Stimulated activated naive CD8-positive, alpha-beta T cell treated with anti-CD3 and anti-CD28 coated beads, Interleukin-15, Interleukin-2, amounts not matched to agents 100 U/mL and 50 U/mL, for 24 hours (primary cell): ENCODE data around the gene RNF144B.
"Not testable (repeated sequence)": the region's sequence is repeated elsewhere in the genome, so short reads cannot be mapped to it uniquely, and the experiment has no call there.

Source experiments
- ATAC-seq: fragments of 150-1000 bp; cut with Tn5 transposase; one replicate; pipeline ENCODE4 v1.10.0; 2021
- DNase-seq: peaks from one replicate; pipeline ENCODE4 v3.0.0; 2021

RNF144B gene

GRCh38 chr6:18387061-18387721 lies at the start of gene RNF144B:
TSS of gene RNF144B (plus strand) at chr6:18387350. CDS start at chr6:18399535, 12,185 bp downstream.
- DNase-seq, result peak; percentile 76
- ATAC-seq, result peak; percentile 95

- DNase-seq (no peak), ATAC-seq (no peak)
These were observed 47.6 kb upstream of the RNF144B start for GRCh38 chr6:18339599-18339998.

GRCh38 chr6:18340781-18341551 lies 46.2 kb upstream of the RNF144B start:
- ATAC-seq (no peak), DNase-seq (no peak)

- DNase-seq, result no peak
- ATAC-seq, result no peak
These were observed 44.9 kb upstream of the RNF144B start for GRCh38 chr6:18342223-18342622.

GRCh38 chr6:18343741-18344140 lies 43.4 kb upstream of the RNF144B start:
- DNase-seq (no peak), ATAC-seq (peak; percentile 65)

- ATAC-seq (no peak), DNase-seq (no peak)
These were observed 40.1 kb upstream of the RNF144B start for GRCh38 chr6:18347021-18347577.

- ATAC-seq, result no peak
- no peak for DNase-seq
These were observed 39.3 kb upstream of the RNF144B start for GRCh38 chr6:18347866-18348265.

- ATAC-seq, result no peak
These were observed 37.8 kb upstream of the RNF144B start for GRCh38 chr6:18349386-18349785.

GRCh38 chr6:18350271-18350670 lies 36.9 kb upstream of the RNF144B start:
- DNase-seq, result no peak

More at GRCh38 chr6:18349386-18349785, 37.8 kb upstream of the RNF144B start:
- no peak for DNase-seq

GRCh38 chr6:18350712-18351111 lies 36.4 kb upstream of the RNF144B start:
- no peak for DNase-seq
- no peak for ATAC-seq

More at GRCh38 chr6:18350271-18350670, 36.9 kb upstream of the RNF144B start:
- no peak for ATAC-seq

GRCh38 chr6:18352001-18352400 lies 35.1 kb upstream of the RNF144B start:
- DNase-seq, result no peak

GRCh38 chr6:18352842-18353241 lies 34.3 kb upstream of the RNF144B start:
- no peak for ATAC-seq
- DNase-seq, result no peak

More at GRCh38 chr6:18352001-18352400, 35.1 kb upstream of the RNF144B start:
- ATAC-seq, result no peak

GRCh38 chr6:18353251-18353650 lies 33.9 kb upstream of the RNF144B start:
- DNase-seq (no peak), ATAC-seq (no peak)

GRCh38 chr6:18357546-18357945 lies 29.6 kb upstream of the RNF144B start:
- not testable (repeated sequence) for DNase-seq, ATAC-seq

- ATAC-seq (no peak), DNase-seq (no peak)
These were observed 27.8 kb upstream of the RNF144B start for GRCh38 chr6:18359237-18359885.

GRCh38 chr6:18360188-18360587 lies 27.0 kb upstream of the RNF144B start:
- DNase-seq (no peak), ATAC-seq (no peak)

- DNase-seq, result no peak
These were observed 25.0 kb upstream of the RNF144B start for GRCh38 chr6:18362058-18362561.

GRCh38 chr6:18363746-18364145 lies 23.4 kb upstream of the RNF144B start:
- ATAC-seq, result no peak
- DNase-seq, result no peak

More at GRCh38 chr6:18362058-18362561, 25.0 kb upstream of the RNF144B start:
- no peak for ATAC-seq

- not testable (repeated sequence) for ATAC-seq, DNase-seq
These were observed 22.6 kb upstream of the RNF144B start for GRCh38 chr6:18364561-18364960.

- ATAC-seq, result no peak
- no peak for DNase-seq
These were observed 19.8 kb upstream of the RNF144B start for GRCh38 chr6:18367371-18367770.

GRCh38 chr6:18368277-18369105 lies 18.7 kb upstream of the RNF144B start:
- DNase-seq, result no peak

More at GRCh38 chr6:18368277-18369105, 18.7 kb upstream of the RNF144B start:
- no peak for ATAC-seq
